Measurements from ENCODE around the gene OR8H1. TPM values are rescaled to one million over a fixed set of nuclear protein-coding genes. Genes with fewer than 3 reads are reported as not detected.

OR8H1 gene, protein sequence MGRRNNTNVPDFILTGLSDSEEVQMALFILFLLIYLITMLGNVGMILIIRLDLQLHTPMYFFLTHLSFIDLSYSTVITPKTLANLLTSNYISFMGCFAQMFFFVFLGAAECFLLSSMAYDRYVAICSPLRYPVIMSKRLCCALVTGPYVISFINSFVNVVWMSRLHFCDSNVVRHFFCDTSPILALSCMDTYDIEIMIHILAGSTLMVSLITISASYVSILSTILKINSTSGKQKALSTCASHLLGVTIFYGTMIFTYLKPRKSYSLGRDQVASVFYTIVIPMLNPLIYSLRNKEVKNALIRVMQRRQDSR
- not detected for polyA plus RNA-seq (2013, experiment 1 of 2)
- not detected for polyA plus RNA-seq (2013, experiment 2 of 2)

DNA sequence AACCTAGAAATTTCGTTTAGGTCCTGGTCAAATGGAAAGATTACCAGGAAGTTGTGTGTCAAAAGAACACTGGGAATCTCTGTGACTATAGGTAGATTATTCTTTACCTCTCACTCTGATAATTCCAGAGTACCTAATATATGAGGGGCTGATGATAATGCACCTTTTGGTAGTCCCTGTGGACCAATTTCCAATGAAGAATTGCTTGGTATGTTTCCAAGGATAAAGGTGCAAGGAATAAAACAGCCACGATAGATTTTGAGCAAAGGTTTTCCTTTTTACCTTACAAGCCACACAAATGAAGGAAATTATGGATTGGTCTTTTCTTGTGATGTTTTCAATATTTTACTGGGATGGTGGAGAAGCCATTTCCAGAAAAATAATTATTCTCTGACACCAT, at the start of gene OR8H1:
TSS of gene OR8H1 (minus strand) at position 101 of the 400 bp plus-strand sequence. CDS start 1,192 bp downstream, outside the sequence.
- H2BK12ac ChIP-seq (ENCODE audit: low read length in 2 of 2): no peak within 1 kb of the TSS
- no peaks in the 10 kb centered on the region for H3K79me1 ChIP-seq (replicated peaks; ENCODE audit: low read length, poor library complexity, severe bottlenecking)
- no peaks in the 10 kb centered on the region for H3K36me3 ChIP-seq (ENCODE audit: control insufficient read depth in 1 of 2, insufficient read depth in 2 of 2, low read depth in 1 of 2, low read length in 2 of 2)
- no peak within 1 kb of the TSS for H3K18ac ChIP-seq (ENCODE audit: low read depth in 1 of 2, low read length in 2 of 2)
- no peaks in the 10 kb centered on the region for H3K27me3 ChIP-seq (ENCODE audit: control insufficient read depth in 1 of 2, insufficient read depth in 1 of 2, low read length in 2 of 2)
- H3K4ac ChIP-seq (ENCODE audit: low read depth in 1 of 2, low read length in 2 of 2): no peak within 1 kb of the TSS
- H3K14ac ChIP-seq (ENCODE audit: low read length in 2 of 2): no peak within 1 kb of the TSS
- H3K4me1 ChIP-seq (ENCODE audit: control insufficient read depth, insufficient read depth, low read depth, low read length): no peaks in the 10 kb centered on the region
- H2AK5ac ChIP-seq (ENCODE audit: low read length, severe bottlenecking): no peak within 1 kb of the TSS
- no peak within 1 kb of the TSS for H4K8ac ChIP-seq (ENCODE audit: low read length)
- H2BK5ac ChIP-seq (ENCODE audit: low read depth, low read length, poor library complexity, severe bottlenecking): no peak within 1 kb of the TSS
- DNase-seq: no peak
- no peak within 1 kb of the TSS for H3K27ac ChIP-seq (ENCODE audit: low read length, poor library complexity, severe bottlenecking)
- H2BK15ac ChIP-seq (ENCODE audit: low read depth, poor library complexity, severe bottlenecking): no peak within 1 kb of the TSS
- H3K23ac ChIP-seq (ENCODE audit: low read length in 2 of 2): no peak within 1 kb of the TSS
- no peak within 1 kb of the TSS for H3K9ac ChIP-seq (ENCODE audit: low read length)
- no peak within 1 kb of the TSS for H4K91ac ChIP-seq (ENCODE audit: low read length)
- WGBS: no CpG with 5 or more reads among the region's 2 CpGs
- no peak within 1 kb of the TSS for H2BK120ac ChIP-seq (ENCODE audit: low read depth, low read length)
- peaks cover 4% of the 10 kb centered on the region for H3K9me3 ChIP-seq (ENCODE audit: control insufficient read depth, low read length)
- no peak within 1 kb of the TSS for H3K4me3 ChIP-seq (ENCODE audit: insufficient read depth in 1 of 2, low read depth in 1 of 2, low read length in 2 of 2)
- no peak within 1 kb of the TSS for H3K4me2 ChIP-seq (ENCODE audit: low read length, poor library complexity, severe bottlenecking)
- no peak within 1 kb of the TSS for H2AFZ ChIP-seq (ENCODE audit: low read depth, low read length)

DNA sequence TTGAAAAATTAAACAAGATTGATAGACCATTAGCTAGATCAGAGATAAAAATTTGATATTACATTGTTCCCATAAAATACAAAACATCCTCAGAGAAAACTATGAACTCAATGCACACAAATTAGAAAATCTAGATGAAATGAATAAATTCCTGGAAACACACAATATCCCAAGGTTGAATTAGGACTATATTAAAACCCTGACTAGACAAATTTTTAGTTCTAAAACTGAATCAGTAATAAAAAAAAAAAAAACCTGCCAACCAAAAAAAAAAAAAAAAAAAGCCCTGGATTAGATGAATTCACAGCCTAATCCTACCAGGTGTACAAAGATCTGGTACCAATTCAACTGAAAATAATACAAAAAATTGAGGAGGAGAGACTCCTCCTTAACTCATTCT, 48.2 kb upstream of the OR8H1 start:
- Histone ChIP-seq H2AK5ac (ENCODE audit: low read length, severe bottlenecking) (no peak overlapping the region), H3K23ac (ENCODE audit: low read length in 2 of 2) (no peak overlapping the region), H2AFZ (ENCODE audit: low read depth, low read length) (no peak overlapping the region), H3K27ac (ENCODE audit: low read length, poor library complexity, severe bottlenecking) (no peak overlapping the region), H2BK5ac (ENCODE audit: low read depth, low read length, poor library complexity, severe bottlenecking) (no peak overlapping the region), H3K4me2 (ENCODE audit: low read length, poor library complexity, severe bottlenecking) (no peak overlapping the region), H3K79me1 (replicated peaks; ENCODE audit: low read length, poor library complexity, severe bottlenecking) (no peaks in the 10 kb centered on the region), H4K8ac (ENCODE audit: low read length) (no peak overlapping the region), H3K9ac (ENCODE audit: low read length) (no peak overlapping the region), H4K91ac (ENCODE audit: low read length) (no peak overlapping the region), H2BK120ac (ENCODE audit: low read depth, low read length) (no peak overlapping the region), H3K27me3 (ENCODE audit: control insufficient read depth in 1 of 2, insufficient read depth in 1 of 2, low read length in 2 of 2) (no peaks in the 10 kb centered on the region), H3K4ac (ENCODE audit: low read depth in 1 of 2, low read length in 2 of 2) (no peak overlapping the region), H3K14ac (ENCODE audit: low read length in 2 of 2) (no peak overlapping the region), H3K36me3 (ENCODE audit: control insufficient read depth in 1 of 2, insufficient read depth in 2 of 2, low read depth in 1 of 2, low read length in 2 of 2) (no peaks in the 10 kb centered on the region), H3K4me1 (ENCODE audit: control insufficient read depth, insufficient read depth, low read depth, low read length) (no peaks in the 10 kb centered on the region), H3K18ac (ENCODE audit: low read depth in 1 of 2, low read length in 2 of 2) (no peak overlapping the region), H2BK15ac (ENCODE audit: low read depth, poor library complexity, severe bottlenecking) (no peak overlapping the region), H3K9me3 (ENCODE audit: control insufficient read depth, low read length) (peaks cover 20% of the 10 kb centered on the region), H3K4me3 (ENCODE audit: insufficient read depth in 1 of 2, low read depth in 1 of 2, low read length in 2 of 2) (no peak overlapping the region), H2BK12ac (ENCODE audit: low read length in 2 of 2) (no peak overlapping the region)
- no peak for DNase-seq

DNA sequence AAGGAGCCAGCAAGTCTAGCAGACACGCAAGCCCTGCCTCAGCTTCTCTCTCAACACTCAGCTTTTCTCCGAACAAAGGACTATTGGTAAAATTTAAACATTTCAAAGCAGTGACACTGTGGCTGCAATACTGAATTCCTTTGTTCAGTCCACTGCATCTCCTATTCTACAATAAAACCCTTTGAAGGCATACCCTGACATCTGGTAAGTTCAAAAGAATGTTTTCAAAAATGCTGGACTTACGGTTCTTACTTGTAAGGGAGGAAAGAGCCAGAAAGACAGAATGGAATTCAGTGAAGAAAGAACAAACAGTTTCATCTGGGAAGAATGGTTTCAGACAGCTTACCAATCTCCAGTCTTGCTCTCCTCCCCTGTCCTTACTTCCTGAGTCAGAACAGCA, 41.1 kb upstream of the OR8H1 start:
- H3K23ac ChIP-seq (ENCODE audit: low read length in 2 of 2): no peak overlapping the region
- no peak overlapping the region for H2AK5ac ChIP-seq (ENCODE audit: low read length, severe bottlenecking)
- no peaks in the 10 kb centered on the region for H3K27me3 ChIP-seq (ENCODE audit: control insufficient read depth in 1 of 2, insufficient read depth in 1 of 2, low read length in 2 of 2)
- 77% methylated on average over 3 of the region's 3 CpGs for WGBS
- H2BK120ac ChIP-seq (ENCODE audit: low read depth, low read length): no peak overlapping the region
- no peak overlapping the region for H3K14ac ChIP-seq (ENCODE audit: low read length in 2 of 2)
- H2BK12ac ChIP-seq (ENCODE audit: low read length in 2 of 2): no peak overlapping the region
- no peak overlapping the region for H3K4me3 ChIP-seq (ENCODE audit: insufficient read depth in 1 of 2, low read depth in 1 of 2, low read length in 2 of 2)
- H3K9me3 ChIP-seq (ENCODE audit: control insufficient read depth, low read length): peaks cover 8% of the 10 kb centered on the region
- H2BK15ac ChIP-seq (ENCODE audit: low read depth, poor library complexity, severe bottlenecking): no peak overlapping the region
- no peak overlapping the region for H3K9ac ChIP-seq (ENCODE audit: low read length)
- no peak overlapping the region for H3K27ac ChIP-seq (ENCODE audit: low read length, poor library complexity, severe bottlenecking)
- H4K8ac ChIP-seq (ENCODE audit: low read length): no peak overlapping the region
- H3K4me2 ChIP-seq (ENCODE audit: low read length, poor library complexity, severe bottlenecking): no peak overlapping the region
- no peak for DNase-seq
- no peaks in the 10 kb centered on the region for H3K36me3 ChIP-seq (ENCODE audit: control insufficient read depth in 1 of 2, insufficient read depth in 2 of 2, low read depth in 1 of 2, low read length in 2 of 2)
- H3K79me1 ChIP-seq (replicated peaks; ENCODE audit: low read length, poor library complexity, severe bottlenecking): no peaks in the 10 kb centered on the region
- no peak overlapping the region for H2AFZ ChIP-seq (ENCODE audit: low read depth, low read length)
- H3K4me1 ChIP-seq (ENCODE audit: control insufficient read depth, insufficient read depth, low read depth, low read length): no peaks in the 10 kb centered on the region
- no peak overlapping the region for H4K91ac ChIP-seq (ENCODE audit: low read length)
- no peak overlapping the region for H3K18ac ChIP-seq (ENCODE audit: low read depth in 1 of 2, low read length in 2 of 2)
- H3K4ac ChIP-seq (ENCODE audit: low read depth in 1 of 2, low read length in 2 of 2): no peak overlapping the region
- no peak overlapping the region for H2BK5ac ChIP-seq (ENCODE audit: low read depth, low read length, poor library complexity, severe bottlenecking)

GRCh38 chr11:56331861-56332491, 39.9 kb upstream of the OR8H1 start:
- H3K27me3 ChIP-seq (ENCODE audit: control insufficient read depth in 1 of 2, insufficient read depth in 1 of 2, low read length in 2 of 2): no peaks in the 10 kb centered on the region
- no peak overlapping the region for H3K4me2 ChIP-seq (ENCODE audit: low read length, poor library complexity, severe bottlenecking)
- no peak overlapping the region for H2BK5ac ChIP-seq (ENCODE audit: low read depth, low read length, poor library complexity, severe bottlenecking)
- no peak overlapping the region for H2BK120ac ChIP-seq (ENCODE audit: low read depth, low read length)
- H3K36me3 ChIP-seq (ENCODE audit: control insufficient read depth in 1 of 2, insufficient read depth in 2 of 2, low read depth in 1 of 2, low read length in 2 of 2): no peaks in the 10 kb centered on the region
- no peak overlapping the region for H2BK15ac ChIP-seq (ENCODE audit: low read depth, poor library complexity, severe bottlenecking)
- peaks cover 8% of the 10 kb centered on the region for H3K9me3 ChIP-seq (ENCODE audit: control insufficient read depth, low read length)
- no peak overlapping the region for H3K14ac ChIP-seq (ENCODE audit: low read length in 2 of 2)
- no peak overlapping the region for H2AK5ac ChIP-seq (ENCODE audit: low read length, severe bottlenecking)
- no peak overlapping the region for H3K4ac ChIP-seq (ENCODE audit: low read depth in 1 of 2, low read length in 2 of 2)
- no peak overlapping the region for H2AFZ ChIP-seq (ENCODE audit: low read depth, low read length)
- H3K4me1 ChIP-seq (ENCODE audit: control insufficient read depth, insufficient read depth, low read depth, low read length): no peaks in the 10 kb centered on the region
- no peak overlapping the region for H3K27ac ChIP-seq (ENCODE audit: low read length, poor library complexity, severe bottlenecking)
- no peaks in the 10 kb centered on the region for H3K79me1 ChIP-seq (replicated peaks; ENCODE audit: low read length, poor library complexity, severe bottlenecking)
- H3K18ac ChIP-seq (ENCODE audit: low read depth in 1 of 2, low read length in 2 of 2): no peak overlapping the region
- H3K23ac ChIP-seq (ENCODE audit: low read length in 2 of 2): no peak overlapping the region
- no peak overlapping the region for H4K8ac ChIP-seq (ENCODE audit: low read length)
- no peak overlapping the region for H2BK12ac ChIP-seq (ENCODE audit: low read length in 2 of 2)
- no peak overlapping the region for H4K91ac ChIP-seq (ENCODE audit: low read length)
- DNase-seq: no peak
- 85% methylated on average over 34 of the region's 34 CpGs for WGBS
- H3K9ac ChIP-seq (ENCODE audit: low read length): no peak overlapping the region
- no peak overlapping the region for H3K4me3 ChIP-seq (ENCODE audit: insufficient read depth in 1 of 2, low read depth in 1 of 2, low read length in 2 of 2)
